ENCODE results near the gene TUBG1.

The TUBG1 gene

DNA sequence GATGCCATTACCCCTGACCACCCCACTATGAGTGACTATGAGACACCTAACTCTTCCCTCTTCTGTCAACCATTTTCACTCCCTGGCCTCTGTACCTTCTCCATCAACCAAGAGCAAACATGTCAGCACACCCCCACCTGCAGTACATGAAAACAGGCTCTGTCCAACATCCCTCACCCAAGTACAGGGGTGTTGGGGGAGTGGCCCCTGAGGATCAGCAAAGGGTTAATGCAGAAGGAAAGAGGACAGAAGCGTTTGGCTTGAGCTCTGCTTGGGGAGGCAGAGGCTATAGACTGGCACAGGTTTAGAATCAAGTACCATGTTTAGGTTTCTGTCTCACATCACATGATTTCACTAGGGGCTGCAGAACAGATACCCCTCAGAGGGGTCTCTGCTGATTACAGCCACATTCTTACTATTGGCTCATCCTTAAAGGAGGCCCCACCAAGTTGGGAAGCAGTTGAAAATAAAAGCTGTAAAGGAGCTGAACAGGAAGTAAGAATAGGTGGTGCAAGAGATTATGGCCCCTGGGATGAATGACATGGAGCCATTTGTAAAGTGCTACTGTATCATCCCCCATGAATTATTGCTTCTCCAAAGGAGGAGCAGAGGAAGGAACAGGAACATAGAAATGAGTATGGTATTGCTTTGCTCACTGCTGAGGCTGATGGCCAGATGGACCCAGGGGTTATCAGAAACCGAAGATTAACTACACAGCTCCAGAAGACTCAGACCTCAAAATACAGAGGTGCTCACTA is 29.5 kb upstream of the TUBG1 start:
- TF ChIP-seq TEAD4 (IDR thresholded peaks at IDR 0.05) (no peak), YY1 (IDR thresholded peaks at IDR 0.05; ENCODE audit: low read depth) (no peak), TCF12 (IDR thresholded peaks at IDR 0.05; ENCODE audit: low read depth) (no peak), CEBPB (IDR thresholded peaks at IDR 0.05) (no peak), CREB1 (IDR thresholded peaks at IDR 0.05; ENCODE audit: low read depth) (no peak), FOXM1 (IDR thresholded peaks at IDR 0.05; ENCODE audit: borderline replicate concordance, low read depth) (no peak), EGR1 (IDR thresholded peaks at IDR 0.05) (no peak), ZBTB7A (IDR thresholded peaks at IDR 0.05; ENCODE audit: low read depth) (no peak), NFIC (IDR thresholded peaks at IDR 0.05) (no peak), EP300 (IDR thresholded peaks at IDR 0.05; ENCODE audit: borderline replicate concordance) (no peak), TAF1 (IDR thresholded peaks at IDR 0.05; ENCODE audit: low read depth) (no peak), RAD21 (IDR thresholded peaks at IDR 0.05; ENCODE audit: low read depth) (no peak)
- TF ChIP-seq, protein P1, sequence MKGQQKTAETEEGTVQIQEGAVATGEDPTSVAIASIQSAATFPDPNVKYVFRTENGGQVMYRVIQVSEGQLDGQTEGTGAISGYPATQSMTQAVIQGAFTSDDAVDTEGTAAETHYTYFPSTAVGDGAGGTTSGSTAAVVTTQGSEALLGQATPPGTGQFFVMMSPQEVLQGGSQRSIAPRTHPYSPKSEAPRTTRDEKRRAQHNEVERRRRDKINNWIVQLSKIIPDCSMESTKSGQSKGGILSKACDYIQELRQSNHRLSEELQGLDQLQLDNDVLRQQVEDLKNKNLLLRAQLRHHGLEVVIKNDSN (IDR thresholded peaks at IDR 0.05), result no peak
- TF ChIP-seq, protein P2, sequence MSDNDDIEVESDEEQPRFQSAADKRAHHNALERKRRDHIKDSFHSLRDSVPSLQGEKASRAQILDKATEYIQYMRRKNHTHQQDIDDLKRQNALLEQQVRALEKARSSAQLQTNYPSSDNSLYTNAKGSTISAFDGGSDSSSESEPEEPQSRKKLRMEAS (IDR thresholded peaks at IDR 0.05), result no peak

- TF ChIP-seq EP300 (IDR thresholded peaks at IDR 0.05; ENCODE audit: borderline replicate concordance) (no peak), TCF12 (IDR thresholded peaks at IDR 0.05; ENCODE audit: low read depth) (no peak), TEAD4 (IDR thresholded peaks at IDR 0.05) (no peak), EGR1 (IDR thresholded peaks at IDR 0.05) (no peak), ZBTB7A (IDR thresholded peaks at IDR 0.05; ENCODE audit: low read depth) (no peak), YY1 (IDR thresholded peaks at IDR 0.05; ENCODE audit: low read depth) (no peak), NFIC (IDR thresholded peaks at IDR 0.05) (no peak)
- TF ChIP-seq, protein P2 (IDR thresholded peaks at IDR 0.05), result no peak
- TF ChIP-seq, protein P1 (IDR thresholded peaks at IDR 0.05), result no peak
These were observed 27.7 kb upstream of the TUBG1 start for GRCh38 chr17:42581744-42582270.

DNA sequence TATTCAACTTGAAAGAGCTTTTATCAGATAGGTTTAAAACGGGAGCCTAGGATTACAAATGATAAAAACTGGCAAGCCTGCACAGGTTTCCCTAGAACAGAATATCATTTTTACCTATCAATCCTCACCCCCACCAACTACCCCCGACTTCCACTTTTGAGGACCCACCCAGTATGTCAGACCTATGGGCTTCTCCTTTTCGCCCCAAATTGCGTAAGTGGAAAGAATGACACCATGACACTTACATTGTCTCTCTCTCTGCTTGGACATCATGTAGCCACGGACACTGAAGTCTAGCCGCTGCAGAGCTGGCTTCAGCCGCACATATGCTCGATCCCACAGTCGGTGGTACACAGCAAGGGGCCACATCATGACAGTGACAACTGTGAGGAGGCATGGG is 24.6 kb upstream of the TUBG1 start:
- TF ChIP-seq FOXM1 (IDR thresholded peaks at IDR 0.05; ENCODE audit: borderline replicate concordance, low read depth), result no peak
- TF ChIP-seq EGR1 (IDR thresholded peaks at IDR 0.05), result no peak
- TF ChIP-seq TEAD4 (IDR thresholded peaks at IDR 0.05), result no peak
- TF ChIP-seq, protein P1 (IDR thresholded peaks at IDR 0.05), result no peak
- no peak for TF ChIP-seq TAF1 (IDR thresholded peaks at IDR 0.05; ENCODE audit: low read depth)
- TF ChIP-seq ZBTB7A (IDR thresholded peaks at IDR 0.05; ENCODE audit: low read depth), result no peak
- no peak for TF ChIP-seq CREB1 (IDR thresholded peaks at IDR 0.05; ENCODE audit: low read depth)
- TF ChIP-seq RAD21 (IDR thresholded peaks at IDR 0.05; ENCODE audit: low read depth), result no peak
- TF ChIP-seq REST (IDR thresholded peaks at IDR 0.05; ENCODE audit: low read depth), result no peak
- no peak for TF ChIP-seq TCF12 (IDR thresholded peaks at IDR 0.05; ENCODE audit: low read depth)
- no peak for TF ChIP-seq NFIC (IDR thresholded peaks at IDR 0.05)
- TF ChIP-seq YY1 (IDR thresholded peaks at IDR 0.05; ENCODE audit: low read depth), result no peak
- TF ChIP-seq EP300 (IDR thresholded peaks at IDR 0.05; ENCODE audit: borderline replicate concordance), result no peak
- TF ChIP-seq CEBPB (IDR thresholded peaks at IDR 0.05), result no peak
- TF ChIP-seq, protein P2 (IDR thresholded peaks at IDR 0.05), result no peak

- TF ChIP-seq REST (IDR thresholded peaks at IDR 0.05; ENCODE audit: low read depth) (no peak), TEAD4 (IDR thresholded peaks at IDR 0.05) (no peak), RAD21 (IDR thresholded peaks at IDR 0.05; ENCODE audit: low read depth) (no peak), EGR1 (IDR thresholded peaks at IDR 0.05) (no peak), EP300 (IDR thresholded peaks at IDR 0.05; ENCODE audit: borderline replicate concordance) (no peak)
These were observed 24.1 kb upstream of the TUBG1 start for GRCh38 chr17:42585353-42585752.

Data from Ishikawa (cell line).